OCI-LY3 (cell line): ENCODE measurements around the gene NTRK1.

Experiments used
- EZH2phosphoT487 ChIP-seq: fragments of 200-600 bp; shearing (Covaris generic); IDR thresholded peaks from 2 replicates; pipeline ENCODE4 v1.6.1; 2018; ENCODE audit warnings: antibody characterized with exemption, mixed run types, low read depth
- TF ChIP-seq, protein P1 (sequence below): fragments of 200-600, 300-600 bp; sonication (generic); IDR thresholded peaks from 2 replicates; pipeline ENCODE4 v1.5.1; 2014; ENCODE audit warnings: antibody characterized with exemption, low read length, low read depth

DNA sequence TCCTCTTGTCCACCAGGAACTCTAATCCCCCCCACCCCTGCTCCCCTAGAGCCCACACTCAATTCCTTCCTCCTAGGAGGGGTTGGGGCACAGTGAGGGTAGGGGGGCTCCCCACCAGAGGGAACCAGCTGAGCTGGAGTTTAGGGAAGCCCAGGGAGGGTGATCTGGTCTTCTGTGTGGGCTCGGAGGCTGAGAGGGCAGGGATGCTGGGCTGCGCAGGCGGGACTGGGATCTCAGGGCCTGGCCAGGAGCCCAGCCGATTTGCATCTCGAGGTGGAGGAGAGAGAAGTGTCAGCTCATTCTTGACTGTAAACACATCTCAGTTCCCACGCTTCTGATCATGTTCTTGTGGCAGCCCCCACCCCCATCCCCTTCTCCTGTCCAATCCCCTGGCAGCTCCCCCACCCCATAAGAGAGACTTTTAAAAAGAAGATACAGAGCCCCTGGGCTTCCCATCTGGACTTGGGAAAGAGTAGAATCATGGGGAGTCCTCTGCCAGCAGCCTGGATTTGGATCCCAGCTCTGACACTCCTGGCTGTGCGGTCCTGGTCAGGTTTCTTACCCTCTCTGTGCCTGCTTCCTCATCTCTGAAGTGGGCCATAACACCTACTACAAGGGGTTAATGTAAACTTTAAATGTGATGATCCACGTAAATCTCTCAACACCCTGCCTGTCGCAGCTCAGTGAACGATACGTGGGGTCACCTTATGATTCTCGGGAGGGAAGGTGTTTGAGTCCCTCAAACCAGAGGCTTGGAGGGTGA, 39.5 kb downstream of the NTRK1 start:
- TF ChIP-seq, protein P1, sequence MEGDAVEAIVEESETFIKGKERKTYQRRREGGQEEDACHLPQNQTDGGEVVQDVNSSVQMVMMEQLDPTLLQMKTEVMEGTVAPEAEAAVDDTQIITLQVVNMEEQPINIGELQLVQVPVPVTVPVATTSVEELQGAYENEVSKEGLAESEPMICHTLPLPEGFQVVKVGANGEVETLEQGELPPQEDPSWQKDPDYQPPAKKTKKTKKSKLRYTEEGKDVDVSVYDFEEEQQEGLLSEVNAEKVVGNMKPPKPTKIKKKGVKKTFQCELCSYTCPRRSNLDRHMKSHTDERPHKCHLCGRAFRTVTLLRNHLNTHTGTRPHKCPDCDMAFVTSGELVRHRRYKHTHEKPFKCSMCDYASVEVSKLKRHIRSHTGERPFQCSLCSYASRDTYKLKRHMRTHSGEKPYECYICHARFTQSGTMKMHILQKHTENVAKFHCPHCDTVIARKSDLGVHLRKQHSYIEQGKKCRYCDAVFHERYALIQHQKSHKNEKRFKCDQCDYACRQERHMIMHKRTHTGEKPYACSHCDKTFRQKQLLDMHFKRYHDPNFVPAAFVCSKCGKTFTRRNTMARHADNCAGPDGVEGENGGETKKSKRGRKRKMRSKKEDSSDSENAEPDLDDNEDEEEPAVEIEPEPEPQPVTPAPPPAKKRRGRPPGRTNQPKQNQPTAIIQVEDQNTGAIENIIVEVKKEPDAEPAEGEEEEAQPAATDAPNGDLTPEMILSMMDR, result no peak
- no peak for TF ChIP-seq EZH2phosphoT487
